ENCODE data around the gene LRRFIP1.
"Not testable (repeated sequence)": the region's sequence is repeated elsewhere in the genome, so short reads cannot be mapped to it uniquely, and the experiment has no call there.

Gene LRRFIP1

GRCh38 chr2:237686659-237687136 lies 59.3 kb downstream of the LRRFIP1 start:
- DNase-seq (ENCODE audit: low read depth), result no peak

GRCh38 chr2:237688081-237688480 lies 60.7 kb downstream of the LRRFIP1 start:
- no peak for DNase-seq (ENCODE audit: low read depth)

- not testable (repeated sequence) for DNase-seq (ENCODE audit: low read depth)
These were observed 61.2 kb downstream of the LRRFIP1 start for GRCh38 chr2:237688541-237688940.

- no peak for DNase-seq (ENCODE audit: low read depth)
These were observed 62.1 kb downstream of the LRRFIP1 start for GRCh38 chr2:237689336-237690131.

- DNase-seq (ENCODE audit: low read depth), result no peak
These were observed 63.9 kb downstream of the LRRFIP1 start for GRCh38 chr2:237691029-237691907.

GRCh38 chr2:237691908-237692600 lies 64.7 kb downstream of the LRRFIP1 start:
- peak; percentile 87 for DNase-seq (ENCODE audit: low read depth)

DNA sequence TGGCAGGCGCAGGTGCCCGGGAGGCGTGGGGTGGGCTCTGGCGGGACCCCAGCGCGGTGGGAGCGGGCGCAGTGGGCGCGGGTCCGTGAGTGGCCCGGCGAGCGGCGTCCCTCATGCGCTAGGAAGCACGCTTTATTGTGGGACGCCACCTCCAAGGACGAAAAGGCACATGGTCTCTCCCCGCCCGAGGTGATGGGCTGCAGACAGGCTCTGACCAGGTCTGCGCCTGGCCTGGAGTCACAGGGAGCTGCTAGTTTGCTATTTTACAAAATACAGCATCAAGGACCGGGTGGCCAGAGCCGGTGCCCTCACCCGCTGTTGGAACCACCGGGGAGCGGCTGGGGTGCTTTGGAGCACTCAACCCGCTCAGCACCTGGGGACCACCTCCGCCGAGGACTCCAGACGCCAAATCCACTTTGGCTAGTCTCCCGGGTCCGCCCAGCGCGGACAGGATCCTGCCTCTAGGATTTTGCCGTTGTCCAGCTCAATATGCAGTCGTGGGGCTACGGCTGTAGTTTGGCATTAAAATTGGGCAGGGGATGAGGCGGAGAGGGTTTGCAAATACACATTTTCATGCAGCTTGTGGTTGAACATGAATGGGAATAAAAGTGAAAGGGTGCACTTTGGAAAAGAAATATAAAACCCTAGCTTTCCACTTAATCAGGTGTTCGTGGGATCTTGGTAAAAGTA lies 65.4 kb downstream of the LRRFIP1 start:
- DNase-seq (ENCODE audit: low read depth), result no peak

GRCh38 chr2:237693291-237693994 lies 66.1 kb downstream of the LRRFIP1 start:
- no peak for DNase-seq (ENCODE audit: low read depth)

DNA sequence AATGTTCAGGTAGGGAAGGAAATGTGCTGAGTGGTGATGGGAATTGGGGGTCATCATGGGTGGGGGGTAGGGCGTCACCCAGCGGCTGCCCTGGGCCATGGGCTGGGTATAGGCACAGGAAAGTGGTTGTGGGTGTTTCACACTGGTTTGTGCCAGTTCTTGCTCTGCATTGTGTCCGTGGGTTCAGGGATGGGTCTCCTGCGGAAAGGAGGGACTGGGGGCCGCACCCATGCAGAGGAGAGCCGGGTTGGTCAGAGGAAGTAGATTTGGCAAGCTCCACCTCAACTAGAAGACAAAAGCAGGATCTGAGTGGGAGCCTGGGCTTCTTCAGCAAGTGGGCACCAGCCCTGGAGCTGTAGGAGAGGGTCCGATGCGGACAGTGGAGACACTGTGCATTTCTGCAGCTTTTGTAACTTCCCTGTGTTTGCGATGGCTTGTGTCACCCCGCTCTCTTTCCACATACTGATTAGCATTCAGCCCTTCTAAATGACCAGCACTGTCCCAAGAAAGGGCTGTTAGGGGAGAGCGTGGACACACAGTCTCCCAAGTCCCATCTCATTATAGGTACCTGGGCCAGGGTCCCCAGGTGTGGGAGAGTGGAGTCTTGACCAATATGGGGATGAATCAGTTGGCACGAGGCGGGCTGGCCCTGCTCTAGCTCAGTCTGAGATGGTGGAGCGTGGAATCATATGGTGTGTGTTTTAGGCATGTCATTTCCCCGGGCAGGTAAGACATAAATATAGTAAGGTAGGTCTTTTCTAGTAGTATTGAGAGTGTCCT lies 67.2 kb downstream of the LRRFIP1 start:
- no peak for DNase-seq (ENCODE audit: low read depth)

GRCh38 chr2:237695201-237695780 lies 67.9 kb downstream of the LRRFIP1 start:
- no peak for DNase-seq (ENCODE audit: low read depth)

DNA sequence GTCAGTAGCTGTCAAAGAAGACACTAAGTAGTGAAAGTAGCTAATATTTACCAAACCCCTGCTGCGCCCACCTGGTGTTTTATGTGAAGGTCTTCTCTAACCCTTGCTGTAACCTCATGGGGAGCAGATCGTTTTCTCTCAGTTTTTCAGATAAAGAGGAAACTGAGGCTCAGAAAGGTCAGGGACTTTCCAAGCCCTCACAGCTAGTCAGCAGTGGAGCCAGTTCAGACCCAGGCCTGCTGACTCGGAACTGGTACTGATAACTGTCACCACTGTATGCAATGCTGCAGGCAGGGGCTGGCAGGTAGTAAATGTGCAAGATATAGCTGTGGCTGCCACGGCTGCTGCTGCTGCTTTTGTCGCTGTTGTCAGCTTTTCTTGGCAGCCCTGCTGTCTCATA lies 69.1 kb downstream of the LRRFIP1 start:
- DNase-seq (ENCODE audit: low read depth), result no peak

DNA sequence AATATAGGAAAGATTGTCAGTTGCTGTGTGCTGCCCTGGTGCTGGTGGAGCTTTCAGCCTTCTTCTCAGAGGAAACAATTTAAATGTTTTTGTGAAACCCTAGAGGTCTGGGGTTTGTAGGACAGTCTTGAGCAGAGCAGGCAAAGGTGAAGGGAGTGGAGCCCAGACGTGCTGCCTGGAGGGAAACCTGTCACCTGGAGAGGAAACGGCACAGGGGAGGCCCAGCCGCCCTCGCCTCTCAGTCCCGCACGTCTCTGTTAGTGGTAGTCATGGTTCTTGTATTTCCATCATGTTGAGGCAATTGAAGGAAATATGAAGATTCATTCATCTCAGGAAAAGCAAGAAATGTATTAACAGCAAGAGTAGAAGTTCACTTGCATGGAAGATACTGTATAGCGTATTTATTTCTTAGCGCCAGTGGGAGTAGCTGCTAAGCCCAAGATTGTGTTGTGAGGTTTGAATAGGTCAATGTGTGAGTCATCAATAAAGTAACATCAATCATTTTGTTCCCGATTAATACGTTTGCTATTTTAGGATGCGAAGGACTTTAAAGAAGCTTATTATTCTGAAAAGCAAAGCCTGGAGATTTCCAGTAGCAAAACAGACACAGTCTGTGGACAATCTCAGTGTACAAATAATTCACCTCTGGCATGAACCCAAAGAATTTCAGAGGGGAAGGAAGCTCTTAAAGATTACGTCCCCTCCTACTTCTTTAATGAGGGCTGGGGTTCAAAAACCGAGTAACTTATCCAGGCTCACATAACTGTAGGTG lies 70.4 kb downstream of the LRRFIP1 start:
- DNase-seq (ENCODE audit: low read depth), result no peak

GRCh38 chr2:237698358-237698694 lies 70.9 kb downstream of the LRRFIP1 start:
- no peak for DNase-seq (ENCODE audit: low read depth)

DNA sequence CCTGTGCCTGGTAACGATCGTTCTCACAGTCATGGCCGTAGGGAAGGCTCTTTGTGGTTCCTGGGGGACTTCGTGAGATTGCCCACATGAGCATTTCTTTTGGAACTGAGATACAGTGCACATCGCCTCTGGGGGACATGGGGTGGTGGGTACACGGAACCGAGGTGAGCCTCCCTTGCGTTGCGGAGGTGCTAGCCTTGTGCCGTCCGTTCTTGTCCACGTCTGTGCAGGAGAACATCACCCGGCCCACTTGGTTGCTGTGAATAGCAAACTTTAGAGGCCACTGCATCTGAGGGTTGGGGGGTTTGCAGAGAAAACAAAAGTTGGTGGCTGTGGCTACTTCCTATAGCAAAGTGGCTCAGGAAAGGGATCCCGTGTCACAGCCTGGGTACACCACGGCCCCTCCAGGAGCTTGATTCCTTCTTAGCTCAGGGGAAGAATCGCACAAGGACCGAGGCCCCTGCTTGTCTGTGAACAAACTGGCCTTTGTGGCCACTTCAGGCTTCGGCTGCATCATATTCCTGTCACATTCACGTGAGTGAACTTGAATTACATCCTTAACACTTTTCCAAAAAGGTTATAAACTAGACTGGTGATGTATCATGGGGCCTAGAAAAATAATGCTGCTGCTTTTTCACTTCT lies 72.6 kb downstream of the LRRFIP1 start:
- DNase-seq (ENCODE audit: low read depth), result no peak

- peak; percentile 43 for DNase-seq (ENCODE audit: low read depth)
These were observed 73.2 kb downstream of the LRRFIP1 start for GRCh38 chr2:237700512-237701032.

- DNase-seq (ENCODE audit: low read depth), result no peak
These were observed 73.9 kb downstream of the LRRFIP1 start for GRCh38 chr2:237701033-237701858.

DNA sequence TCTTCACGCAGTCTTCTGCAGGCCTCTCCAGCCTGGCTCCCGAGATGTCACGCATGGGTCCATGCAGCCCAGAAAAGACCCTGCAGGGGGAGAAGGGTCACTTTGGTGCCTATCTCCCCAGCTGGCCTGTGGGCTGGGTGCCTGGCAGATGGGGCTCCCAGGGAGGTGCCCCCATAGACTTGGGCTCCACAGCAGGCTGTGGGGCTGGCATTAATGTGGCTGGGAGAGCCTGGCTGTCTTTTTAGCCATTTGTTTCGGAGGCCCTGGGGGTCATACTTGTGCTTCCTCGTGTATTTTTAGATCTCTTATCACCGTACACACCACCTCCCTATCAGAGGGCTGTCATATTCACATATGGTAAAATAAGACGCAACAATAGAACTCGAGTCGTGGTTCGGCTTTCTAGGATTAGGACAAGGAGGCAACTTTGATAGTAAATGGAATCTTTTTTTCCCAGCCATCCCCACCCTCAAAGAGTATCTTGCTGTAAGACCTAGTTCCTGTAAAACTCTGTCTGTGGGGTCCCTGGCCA lies 74.5 kb downstream of the LRRFIP1 start:
- DNase-seq (ENCODE audit: low read depth), result no peak
